ENCODE data around the gene TGM2.
A peak's percentile ranks its signal among the peaks of the same experiment; 100 is the strongest.

TGM2 gene

GRCh38 chr20:38129248-38129865 lies 35.7 kb downstream of the TGM2 start:
- DNase-seq = no peak

- no peak for DNase-seq
Measured at GRCh38 chr20:38128691-38129090, 36.4 kb downstream of the TGM2 start.

DNA sequence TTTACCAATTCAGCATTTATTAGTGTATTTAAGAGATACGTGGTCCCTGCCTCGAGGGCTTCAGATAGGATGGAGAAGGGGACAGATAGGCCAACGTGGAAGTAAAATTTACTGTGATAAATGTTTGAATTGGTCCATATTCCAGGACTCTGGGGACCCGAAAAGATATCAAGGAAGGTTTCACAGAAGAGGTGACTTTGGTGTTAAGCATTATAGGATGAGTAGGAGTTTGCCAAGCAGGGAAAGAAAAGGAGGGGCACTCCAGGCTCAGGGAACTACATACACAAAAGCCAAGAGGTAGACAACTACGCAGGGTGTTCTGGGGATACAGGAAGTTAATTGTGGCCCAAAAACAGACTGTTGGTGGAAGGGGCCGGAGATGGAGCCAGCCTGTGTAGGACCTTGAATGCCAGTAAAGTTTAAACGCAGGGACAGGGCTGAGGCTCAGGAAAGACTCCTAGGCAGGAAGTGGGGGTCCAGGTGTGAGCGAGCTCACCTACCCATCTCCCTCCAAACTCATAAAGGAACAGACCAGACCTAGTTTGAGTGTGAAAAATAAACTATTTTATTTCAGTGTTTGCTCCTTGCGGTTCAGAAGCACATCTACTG lies 37.0 kb downstream of the TGM2 start:
- DNase-seq = no peak

DNA sequence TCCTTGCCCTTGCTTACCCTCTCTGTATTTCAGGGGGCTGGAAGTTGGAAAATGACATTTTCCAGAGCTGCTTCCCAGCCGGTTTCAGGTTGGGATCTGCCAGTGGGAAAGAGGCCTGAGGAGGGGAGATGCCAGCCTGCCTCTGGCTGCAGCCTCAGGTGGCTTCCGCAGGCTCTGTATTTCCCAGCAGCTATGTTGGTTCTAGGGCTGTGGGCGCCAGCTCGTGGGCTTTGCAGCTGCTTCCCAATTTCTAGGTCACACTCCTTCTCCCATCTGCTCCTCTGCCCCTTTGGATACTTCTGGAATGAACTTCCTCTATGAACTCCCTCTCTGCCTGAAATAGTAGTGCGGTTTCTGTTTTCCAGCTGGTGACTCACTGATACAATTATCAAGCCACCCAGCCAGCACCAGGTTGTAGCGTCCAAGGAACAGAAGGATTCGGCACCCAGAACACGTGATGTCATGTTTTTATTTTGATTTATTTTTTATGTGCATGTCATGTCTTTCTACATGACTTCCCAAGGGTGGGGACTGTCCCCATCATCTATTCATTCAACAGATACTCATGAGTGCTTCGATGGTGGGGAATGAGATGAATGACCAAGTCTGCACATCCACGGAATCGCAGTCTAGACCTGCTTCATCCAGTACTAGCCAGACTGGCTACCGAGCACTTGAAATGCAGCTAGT lies 38.0 kb downstream of the TGM2 start:
- no peak for DNase-seq

DNA sequence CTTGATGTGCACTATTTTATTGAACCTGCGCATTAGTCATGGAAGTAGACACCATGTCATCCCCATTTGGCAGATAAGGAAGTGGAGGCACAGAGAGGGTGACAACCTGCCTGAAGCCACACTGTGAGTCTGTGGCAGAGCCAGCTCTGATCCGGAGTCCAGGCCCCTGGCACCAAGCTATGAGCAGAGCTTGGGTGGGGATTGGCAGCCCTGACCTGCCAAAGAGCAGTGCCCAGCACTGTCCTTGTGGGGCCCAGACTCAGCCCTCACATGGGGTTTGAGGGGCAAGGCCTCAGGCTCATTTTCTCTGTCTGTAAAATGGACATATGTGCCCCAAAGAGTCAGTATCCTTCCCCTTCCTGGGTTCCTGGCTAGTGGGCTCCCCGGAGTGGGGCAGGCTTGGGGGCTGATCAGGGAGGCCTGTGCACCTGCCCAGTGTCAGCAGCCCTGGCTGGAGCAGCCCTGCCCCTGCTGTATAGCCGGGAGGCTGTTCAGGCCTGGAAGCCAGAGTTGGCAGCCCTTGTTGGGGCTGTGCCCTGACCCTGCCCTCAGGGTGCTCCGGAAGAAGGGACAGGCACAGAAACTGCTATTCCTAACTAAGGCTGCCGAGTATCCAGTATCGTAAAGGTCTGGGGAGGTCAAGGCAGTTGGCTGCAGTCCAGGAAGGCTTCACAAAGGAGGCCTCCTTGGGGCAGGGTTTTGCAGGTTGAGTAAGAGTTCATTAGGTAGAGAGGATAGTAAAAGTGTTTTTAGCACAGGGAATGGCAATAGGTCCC lies 38.7 kb downstream of the TGM2 start:
- DNase-seq = no peak

DNA sequence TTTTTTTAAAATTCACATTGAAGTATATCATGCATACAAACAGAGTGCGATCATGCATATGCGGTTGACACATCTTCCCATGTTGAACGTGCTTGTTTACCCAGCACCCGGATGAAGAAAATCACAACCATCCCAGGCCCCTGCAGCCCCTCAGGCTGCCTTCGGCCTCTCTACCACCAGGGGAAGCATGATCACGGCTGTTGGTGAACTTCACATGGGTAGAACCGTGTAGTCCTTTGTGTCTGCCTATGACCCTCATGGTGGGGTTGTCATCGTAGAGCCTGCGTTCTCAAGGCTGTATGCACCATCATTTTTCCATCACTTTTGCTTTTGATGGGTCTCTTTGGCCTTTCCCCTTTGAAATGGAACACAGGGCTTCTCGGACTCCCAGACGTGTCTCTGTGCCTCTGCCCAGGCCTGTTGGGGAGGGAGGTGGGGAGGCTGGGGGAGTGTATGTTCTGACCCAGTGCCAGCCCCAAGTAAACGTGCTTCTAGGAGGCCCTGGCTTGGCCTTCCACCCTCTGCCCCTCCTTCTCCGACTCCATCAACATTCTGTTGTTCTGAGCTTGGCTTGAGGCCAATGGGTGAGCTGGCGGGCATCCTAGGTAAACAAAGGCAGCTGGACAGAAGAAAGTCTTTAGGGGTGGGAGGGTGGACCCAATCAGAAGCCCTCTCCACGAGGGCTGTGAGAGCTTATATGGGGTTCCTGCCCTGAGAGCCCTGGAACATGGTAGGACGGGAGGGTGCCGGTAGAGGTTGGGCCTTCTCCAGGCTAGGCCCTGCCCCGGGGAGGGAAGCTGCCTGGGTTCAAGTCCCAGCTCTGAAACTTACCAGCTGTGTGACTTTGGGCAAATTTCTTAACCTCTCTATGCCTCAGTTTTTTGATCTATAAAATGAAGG lies 39.7 kb downstream of the TGM2 start:
- DNase-seq = peak; percentile 96

GRCh38 chr20:38123021-38123587 lies 42.0 kb downstream of the TGM2 start:
- DNase-seq = no peak

DNA sequence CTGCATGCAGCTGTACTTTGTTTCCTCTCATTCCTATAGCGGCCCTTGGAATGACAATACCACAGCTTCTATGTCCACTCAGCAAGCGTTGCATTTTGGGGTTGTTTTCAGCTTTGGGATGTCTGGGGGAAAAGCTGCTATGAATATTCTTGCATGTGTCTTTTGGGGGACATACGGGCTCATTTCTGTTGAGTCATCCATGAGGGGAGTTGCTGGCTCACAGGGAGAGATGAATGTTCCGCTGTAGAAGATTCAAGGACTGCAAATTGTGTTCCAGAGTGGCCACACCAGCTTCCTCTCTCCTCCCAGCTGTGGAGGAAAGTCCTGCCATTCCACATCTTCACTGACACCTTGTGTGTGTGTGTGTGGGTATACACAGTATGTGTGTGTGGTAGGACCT lies 43.3 kb downstream of the TGM2 start:
- DNase-seq = no peak

DNA sequence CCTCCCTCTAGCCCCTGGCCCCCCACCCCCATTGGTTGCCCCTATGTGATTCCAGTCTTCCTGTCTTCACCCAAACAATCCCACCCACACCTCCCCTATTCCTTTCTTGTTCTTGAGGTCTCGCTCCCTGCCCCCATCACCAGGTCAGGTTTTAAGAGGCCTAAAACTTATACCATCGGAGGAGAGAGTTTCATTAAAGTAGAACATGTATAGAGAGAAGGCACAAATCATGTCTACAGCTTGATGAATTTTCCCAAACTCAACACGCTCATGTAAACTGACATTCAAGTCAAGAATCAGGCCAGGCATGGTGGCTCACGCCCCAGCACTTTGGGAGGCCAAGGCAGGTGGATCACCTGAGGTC lies 44.5 kb downstream of the TGM2 start:
- DNase-seq = no peak

GRCh38 chr20:38119446-38119845 lies 45.6 kb downstream of the TGM2 start:
- DNase-seq = no peak

GRCh38 chr20:38117635-38118034 lies 47.4 kb downstream of the TGM2 start:
- DNase-seq = no peak

DNA sequence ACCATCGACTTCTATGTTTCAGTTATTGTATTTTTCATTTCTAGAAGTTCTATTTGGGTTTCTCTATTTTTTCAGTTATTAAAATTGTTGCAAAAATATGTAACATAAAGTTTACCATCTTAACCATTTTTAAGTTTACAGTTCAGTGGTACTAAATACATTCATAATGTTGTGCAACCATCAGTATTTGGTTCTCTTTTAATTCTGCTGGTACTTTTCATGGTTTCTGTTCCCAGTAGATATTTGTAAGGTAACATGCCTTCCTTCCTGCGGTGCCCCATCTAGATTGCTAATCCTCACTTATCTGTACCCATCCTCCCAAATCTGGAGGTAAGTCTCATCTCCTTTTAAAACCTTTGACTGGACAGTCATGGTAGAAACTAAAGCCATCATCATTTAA lies 47.9 kb downstream of the TGM2 start:
- no peak for DNase-seq

- DNase-seq = no peak
Measured at GRCh38 chr20:38116409-38117165, 48.5 kb downstream of the TGM2 start.

- no peak for DNase-seq
Measured at GRCh38 chr20:38115896-38116295, 49.2 kb downstream of the TGM2 start.

- no peak for DNase-seq
Measured at GRCh38 chr20:38115205-38115604, 49.9 kb downstream of the TGM2 start.

GRCh38 chr20:38114353-38114791 lies 50.7 kb downstream of the TGM2 start:
- DNase-seq = no peak

DNA sequence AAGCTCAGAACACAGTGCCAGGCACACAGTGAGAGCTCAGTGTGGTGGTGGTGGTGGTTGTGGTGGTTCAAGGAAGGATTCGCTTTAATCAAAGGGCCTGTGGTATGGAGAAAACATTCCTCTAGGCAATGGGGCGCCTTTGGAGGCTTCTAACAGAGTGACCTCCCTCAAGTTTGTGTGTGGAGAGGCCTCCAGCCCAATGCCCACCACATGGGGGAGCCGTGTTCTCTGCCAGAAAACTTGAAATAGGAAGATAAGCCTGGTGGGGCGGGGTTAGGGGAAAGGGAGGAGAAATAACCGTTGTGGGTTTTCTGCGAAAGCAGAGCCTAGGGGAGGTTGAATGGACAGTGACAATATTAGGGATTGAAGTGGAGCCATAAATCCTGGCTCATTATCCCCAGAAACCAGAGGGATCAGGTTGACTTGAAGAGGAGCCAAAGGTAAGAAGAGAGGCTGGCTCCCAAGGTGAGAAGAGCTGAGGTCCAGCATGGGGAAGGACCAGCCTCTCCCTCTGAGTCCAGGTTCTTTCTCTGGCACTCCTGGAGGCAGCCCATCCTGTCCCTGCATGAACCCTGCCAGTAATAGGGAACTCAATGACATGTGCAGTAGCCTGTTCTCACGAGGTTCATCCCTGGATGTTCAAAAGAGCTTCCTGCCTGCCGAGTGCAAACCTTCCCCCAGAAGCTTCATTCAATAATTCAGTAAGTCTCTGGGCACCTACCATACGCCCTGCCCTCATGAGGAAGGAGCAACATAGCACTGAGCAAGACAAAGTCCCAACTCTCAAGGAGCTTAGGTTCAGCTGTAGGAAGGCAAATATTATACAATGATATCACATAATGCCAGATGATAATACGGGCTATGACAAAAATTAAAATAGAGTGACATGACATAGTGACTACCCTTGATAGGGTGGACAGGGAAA lies 51.4 kb downstream of the TGM2 start:
- DNase-seq = peak; percentile 10

DNA sequence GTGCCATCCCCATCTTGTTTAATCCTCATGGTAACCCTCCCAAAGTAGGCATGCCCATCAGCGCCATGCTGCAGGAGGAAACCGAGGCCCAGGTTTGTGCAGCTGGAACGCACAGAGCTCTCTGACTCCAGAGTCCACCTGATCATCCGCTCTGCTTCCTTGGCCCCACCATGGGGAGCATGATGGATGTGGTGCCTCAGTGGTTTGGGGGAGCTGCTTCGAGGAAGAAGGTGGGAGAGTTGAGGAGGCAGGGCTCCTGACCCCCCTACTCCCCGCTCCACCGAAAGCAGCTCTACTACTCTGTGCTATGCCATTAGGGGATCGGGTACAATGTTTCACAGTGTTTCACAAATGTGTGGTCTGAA lies 52.2 kb downstream of the TGM2 start:
- no peak for DNase-seq

GRCh38 chr20:38112261-38112929 lies 52.7 kb downstream of the TGM2 start:
- no peak for DNase-seq

Data from NCI-H1105 (cell line).